HG03442 (cell line): ENCODE measurements around the gene FRS3.
A peak's percentile ranks its signal among the peaks of the same experiment; 100 is the strongest.

ENCODE experiments used
- ATAC-seq: cut with Tn5 transposase; IDR thresholded peaks from one replicate; pipeline ENCODE4 v1.9.1; 2021; ENCODE audit warnings: mild to moderate bottlenecking, moderate library complexity; ENCODE audit not compliant: unreplicated experiment

FRS3 gene

DNA sequence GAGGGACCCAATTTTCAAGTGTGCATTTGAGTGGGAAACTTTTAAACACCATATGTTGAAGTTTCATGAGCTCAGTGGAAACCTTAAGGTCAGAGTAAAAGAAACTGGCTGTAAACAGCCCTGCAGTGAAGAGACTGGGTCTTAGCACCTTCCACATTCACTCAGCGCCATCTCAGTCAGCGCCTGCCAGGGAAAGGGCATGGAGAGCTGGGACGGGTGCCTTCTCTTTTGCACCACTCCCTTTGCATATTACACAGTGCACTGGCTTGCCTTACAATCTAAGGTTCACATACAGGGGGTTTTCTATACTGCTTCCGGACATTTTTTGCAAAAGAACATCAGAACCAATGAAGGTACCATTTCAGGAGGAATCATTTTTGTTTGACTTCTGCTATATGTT is 12.3 kb upstream of the FRS3 start:
- no peak for ATAC-seq

DNA sequence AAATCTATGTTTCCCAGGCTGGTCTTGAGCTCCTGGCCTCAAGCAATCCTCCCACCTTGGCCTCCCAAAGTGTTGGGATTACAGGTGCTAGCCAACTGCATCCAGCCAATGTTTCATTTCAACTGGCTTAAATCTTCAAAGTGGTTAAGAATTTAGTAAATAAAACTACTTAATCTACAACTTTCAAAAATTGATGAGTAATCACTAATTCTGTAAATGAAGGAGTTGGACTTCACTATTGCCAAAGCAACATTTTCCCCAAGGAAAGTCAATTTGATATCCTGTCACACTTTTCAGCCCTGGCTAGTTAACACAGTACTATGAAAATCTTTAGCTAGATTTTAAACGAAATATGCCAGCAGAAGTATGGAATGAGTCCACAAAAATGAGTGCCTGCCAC is 11.6 kb upstream of the FRS3 start:
- no peak for ATAC-seq

DNA sequence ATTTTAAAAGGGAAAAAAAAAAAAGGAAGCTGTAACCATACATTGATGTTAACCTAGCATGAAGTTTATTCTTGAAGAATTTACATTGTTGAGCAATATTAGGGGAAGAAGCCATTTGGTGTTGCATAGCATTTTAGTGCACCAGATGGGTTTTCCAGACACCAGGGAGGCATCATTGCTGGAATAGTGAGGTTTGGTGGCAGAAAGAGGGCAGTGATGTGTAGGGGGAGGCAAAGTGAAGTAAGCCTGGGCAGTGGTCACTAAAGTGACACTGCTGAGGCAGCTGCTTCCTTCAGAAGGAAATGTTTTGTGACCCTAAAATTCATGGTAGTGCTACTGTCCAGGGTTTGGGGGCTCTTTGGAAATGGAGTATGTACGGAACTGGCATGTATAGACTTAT is 10.3 kb upstream of the FRS3 start:
- ATAC-seq, result no peak

DNA sequence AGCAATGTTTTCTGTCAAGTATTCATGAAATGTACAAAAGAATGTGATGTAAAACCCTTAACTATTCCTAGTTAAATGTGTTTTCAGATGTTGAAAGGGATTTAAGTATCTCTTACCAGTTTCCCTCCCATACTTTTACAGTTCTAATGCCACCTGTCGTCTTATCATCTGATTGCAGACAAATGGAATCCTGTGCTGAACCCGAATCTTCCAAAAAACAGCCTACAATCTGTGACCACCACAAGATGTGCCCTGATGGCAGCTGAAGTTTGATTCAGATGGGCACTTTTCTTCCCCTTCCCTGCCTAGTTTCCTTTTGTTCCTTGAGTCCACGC is 9.7 kb upstream of the FRS3 start:
- no peak for ATAC-seq

DNA sequence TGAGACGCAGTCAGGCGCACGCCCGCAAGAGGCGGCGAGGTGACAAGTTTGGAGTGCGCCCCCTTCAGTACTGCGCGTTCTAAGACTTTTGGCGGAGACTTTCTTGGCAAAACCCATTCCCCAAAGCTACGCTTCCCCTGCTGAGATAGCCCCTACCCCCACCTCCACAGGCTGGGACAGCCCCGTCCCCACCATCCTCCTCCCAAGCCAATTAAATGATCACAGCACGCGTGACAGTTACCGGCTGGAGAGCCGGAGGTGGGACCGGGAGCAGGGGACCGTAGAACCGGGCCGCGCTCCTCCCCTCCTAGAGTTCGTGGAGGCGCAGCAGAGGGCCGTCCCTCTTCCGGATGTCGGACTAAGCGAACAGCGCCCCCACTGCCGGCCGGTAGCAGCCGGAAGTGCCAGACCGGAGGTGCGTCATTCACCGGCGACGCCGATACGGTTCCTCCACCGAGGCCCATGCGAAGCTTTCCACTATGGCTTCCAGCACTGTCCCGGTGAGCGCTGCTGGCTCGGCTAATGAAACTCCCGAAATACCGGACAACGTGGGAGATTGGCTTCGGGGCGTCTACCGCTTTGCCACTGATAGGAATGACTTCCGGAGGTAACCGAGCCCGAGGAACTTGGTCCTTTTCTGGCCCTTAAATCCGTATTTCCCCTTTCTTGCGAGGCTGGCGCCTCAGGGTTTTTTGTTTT is 7.7 kb upstream of the FRS3 start, which contains the start of gene TOMM6:
Gene TOMM6, plus strand, starts transcription at position 476 of the 699 bp plus-strand sequence. Its CDS starts 4 bp downstream, at position 480.
- peak; percentile 71 for ATAC-seq

DNA sequence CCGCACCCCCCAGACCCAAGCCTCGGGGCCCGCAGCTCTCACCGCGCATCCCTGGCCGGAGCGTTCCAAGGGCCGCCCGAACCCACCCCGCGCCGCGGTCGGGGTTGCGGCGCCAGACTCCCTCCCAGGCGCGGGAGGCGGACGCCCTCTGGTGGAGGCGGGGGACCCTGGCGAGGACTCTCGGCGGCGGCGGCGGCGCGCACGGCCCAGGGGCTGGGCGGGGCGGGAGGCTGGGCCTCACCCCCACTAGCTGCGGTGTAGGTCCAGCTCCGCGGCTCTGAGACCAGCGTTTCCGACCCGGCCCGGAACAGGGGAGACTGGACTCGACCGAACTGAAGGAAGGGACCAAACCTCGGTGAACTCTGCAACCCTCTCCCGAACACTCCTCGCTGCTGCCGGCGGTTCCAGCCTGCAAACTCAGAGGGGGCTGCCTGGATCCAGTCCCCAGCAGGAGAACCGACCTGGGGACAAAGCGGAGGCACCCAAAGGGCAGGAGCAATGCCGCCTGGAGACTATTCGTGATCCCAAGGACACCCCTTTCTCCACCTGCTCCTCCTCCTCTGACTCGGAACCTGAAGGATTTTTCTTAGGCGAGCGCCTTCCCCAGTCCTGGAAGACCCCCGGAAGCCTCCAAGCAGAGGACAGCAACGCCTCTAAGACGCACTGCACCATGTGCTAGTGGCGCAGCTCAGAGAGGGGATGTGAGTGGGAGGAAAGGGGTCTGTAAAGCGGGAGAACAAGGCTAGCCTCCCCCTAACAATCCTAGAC is 6.9 kb upstream of the FRS3 start:
- peak; percentile 61 for ATAC-seq

DNA sequence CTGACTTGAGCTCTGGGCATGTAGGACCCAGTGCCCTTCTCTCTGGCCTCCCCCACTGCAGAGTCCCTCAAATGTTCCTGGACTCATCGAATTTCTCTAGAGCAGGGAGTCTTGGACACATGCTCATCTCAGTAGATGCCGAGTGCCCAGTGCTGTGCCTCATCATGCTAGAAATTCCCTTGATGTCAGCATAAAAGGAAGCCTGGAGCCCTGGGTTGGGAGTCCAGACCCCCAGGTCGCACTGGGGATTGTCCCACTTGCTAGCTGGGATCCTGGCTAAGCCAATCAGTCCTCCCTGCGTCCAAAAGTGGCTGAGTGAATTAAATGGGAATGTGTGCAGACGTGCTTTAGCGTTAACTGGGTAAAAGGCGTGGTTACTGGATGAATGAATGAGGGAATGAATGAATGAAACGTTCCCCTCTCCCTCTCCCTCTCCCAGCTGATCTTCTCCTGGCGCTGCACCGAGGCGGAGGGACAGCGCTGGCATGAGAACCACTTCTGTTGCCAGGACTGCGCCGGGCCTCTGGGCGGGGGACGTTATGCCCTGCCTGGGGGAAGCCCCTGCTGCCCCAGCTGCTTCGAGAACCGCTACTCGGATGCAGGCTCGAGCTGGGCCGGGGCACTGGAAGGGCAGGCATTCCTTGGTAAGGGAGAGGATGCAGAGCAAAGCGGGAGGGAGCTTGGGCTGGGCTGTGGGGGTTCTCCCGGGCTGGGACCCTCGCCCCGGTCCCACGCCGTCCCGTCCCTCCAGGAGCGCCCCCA is 6.2 kb upstream of the FRS3 start:
- ATAC-seq, result no peak

DNA sequence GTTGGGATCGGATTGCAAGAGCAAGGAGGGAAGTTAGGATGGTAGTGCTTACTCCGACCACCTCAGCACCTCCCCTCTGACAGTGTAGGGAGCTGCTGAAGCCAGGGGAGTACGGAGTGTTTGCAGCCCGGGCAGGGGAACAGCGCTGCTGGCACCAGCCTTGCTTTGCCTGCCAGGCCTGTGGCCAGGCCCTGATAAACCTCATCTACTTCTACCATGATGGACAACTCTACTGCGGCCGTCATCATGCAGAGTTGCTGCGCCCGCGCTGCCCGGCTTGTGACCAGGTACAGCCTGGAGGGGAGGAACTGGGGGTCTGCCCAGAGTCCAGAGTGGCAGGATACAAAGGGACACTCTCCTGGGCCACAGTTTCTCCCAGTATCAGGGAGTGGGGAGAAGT is 5.6 kb upstream of the FRS3 start:
- ATAC-seq, result no peak

DNA sequence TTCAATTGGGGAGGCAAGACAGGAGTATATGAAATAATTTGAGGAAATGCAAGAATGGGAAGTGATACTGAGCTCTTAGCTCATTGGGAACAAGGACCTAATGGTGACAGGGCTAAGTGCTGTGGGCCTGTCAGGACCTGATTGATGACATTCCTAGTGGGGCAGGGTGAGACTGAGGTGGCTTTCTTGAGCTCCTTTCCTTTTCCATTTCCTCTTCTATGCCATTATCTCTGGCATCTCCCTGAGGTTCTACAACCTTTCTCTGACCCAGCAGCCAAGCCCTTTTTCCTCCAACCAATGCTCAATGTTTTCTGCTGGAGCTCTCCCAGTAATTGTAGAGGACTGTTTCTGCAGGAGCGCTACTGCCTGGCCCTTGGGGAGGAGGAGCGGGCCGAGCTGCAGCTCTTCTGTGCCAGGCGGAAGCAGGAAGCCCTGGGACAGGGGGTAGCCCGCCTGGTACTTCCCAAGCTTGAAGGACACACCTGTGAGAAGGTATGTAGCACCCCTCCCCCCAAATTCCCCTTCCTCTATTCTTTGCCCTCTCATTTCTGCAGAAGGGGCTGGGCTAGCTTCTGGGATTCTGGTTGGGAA is 5.0 kb upstream of the FRS3 start:
- ATAC-seq, result no peak

DNA sequence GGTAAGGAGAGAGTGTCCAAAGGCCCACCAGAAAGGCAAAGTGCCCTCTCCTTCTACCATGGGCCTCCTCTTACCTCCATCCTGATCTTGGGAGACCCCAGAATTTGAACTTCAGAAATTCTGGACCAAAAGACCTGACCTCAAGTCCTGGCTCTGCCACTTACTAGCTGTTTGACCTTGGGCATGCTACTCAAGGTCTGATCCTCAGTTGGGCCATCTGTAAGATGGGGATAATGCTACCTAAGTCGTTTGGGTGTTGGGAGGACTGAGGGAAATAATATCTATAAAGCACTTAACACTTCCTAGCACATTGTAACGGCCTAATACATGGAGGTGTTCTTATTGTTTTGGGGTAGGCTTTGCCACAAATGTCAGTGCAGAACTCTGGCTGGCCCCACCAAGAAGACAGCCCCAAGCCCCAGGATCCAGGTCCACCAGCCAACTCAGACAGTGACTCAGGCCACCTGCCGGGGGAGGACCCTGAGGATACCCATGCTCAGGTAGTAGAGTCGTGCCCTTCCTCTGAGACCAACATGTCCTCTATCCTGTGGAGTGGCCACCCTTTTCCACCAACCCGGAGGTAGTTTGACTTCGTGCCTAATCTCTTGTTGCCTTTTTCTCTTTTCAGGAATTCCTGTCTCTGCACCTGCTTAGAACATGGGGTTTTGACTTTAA is 3.5 kb upstream of the FRS3 start:
- ATAC-seq, result no peak

DNA sequence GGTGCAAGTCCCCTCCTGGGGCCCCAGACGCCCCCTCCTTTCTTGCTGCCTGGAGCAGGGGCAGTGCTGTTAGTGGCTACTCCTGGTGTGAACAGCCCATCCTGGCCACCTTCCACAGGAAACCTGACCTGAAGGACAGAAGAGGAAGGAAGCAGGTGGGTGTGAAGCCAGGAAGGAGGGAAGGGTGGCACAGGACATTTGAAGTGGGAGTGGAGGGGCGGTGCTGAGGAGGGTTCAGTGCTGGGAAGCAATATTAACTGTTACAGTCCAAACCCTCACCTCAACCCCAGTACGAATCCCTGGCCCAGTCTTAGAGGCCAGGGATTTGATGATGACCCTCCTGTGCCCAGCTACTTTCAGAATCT is 1.6 kb upstream of the FRS3 start:
- ATAC-seq, result no peak

DNA sequence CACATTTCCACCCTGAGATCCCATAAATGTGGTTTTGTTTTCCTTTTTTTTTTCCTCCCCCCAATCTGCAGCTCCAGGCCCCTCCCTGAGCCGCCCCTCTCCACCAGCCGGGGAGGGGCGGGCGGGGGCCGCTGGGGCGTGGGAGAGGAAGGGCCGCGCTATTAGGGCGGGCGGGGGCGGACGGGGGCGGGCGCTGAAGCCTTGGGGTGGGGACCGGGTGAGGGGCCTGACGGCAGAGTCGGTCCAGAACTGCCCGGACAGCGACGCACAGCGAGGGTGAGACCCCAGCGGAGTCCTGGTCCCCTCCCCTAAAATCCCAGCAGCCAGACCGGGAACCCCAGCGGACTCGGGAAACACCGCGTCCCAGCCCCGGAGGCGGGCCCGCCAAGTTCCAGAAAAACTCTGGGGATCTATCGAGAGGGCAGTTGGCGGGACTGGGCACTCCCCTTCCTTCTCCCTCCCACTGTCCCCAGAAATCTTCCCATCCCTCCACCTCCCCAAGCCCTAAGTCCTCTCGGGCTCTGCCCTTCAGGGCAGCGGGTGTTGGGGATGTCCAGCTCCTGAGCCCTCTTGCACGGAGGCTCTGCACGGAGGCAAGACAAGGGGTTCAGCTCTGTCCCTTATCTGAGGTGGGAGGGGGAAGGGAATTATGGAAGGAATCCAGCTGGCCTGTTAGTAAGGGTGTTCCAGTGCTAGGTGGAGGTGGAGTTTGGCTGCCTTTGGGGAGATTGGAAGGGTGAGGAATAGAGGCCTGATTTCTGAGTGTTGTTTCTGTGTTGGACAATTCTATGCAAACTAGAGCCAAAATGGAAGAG is 1.1 kb upstream of the FRS3 start, which contains the start of gene PRICKLE4:
Gene PRICKLE4, plus strand, starts transcription at position 232 of the 815 bp plus-strand sequence. CDS start 2,692 bp downstream, outside the sequence.
- ATAC-seq, result no peak

DNA sequence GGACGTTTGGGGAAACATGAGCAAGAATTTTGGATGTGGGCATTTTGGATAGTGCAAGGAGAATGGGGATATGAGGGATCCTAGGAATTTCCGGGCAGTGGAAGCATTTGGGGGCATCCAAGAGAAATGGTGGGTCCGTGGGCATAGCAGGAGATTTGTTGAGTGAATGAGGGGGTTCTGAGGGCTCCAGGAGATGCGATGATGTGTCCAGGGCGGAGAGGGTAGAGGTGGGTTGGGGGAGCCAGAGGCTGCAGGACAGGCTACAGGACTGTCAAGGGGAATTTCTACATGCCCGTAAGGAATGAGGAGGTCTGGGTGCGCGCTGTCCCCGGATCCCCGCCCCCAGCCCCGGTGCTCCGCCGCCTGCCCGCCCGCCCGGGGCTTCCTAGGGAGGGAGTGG is 364 bp downstream of the FRS3 start:
- ATAC-seq, result no peak

DNA sequence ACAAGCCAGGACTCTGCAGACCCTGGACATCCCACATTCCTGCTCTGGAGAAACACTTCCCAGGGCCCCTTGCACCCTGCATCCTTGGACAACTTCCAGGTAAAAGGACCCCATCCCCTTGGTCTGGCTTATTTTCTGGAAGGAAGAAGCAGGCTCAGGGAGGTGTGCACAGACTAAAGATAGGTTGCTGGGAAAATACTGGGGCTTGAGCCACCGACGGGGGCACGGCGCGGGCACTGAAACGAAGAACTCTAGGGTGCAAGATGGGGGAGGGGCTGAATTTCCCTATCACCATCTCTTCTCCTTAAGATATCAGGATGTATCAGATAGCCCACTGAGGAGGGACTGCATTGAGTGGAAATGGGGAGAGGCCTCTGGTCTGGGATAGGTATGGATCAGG is 805 bp downstream of the FRS3 start:
- ATAC-seq, result no peak

DNA sequence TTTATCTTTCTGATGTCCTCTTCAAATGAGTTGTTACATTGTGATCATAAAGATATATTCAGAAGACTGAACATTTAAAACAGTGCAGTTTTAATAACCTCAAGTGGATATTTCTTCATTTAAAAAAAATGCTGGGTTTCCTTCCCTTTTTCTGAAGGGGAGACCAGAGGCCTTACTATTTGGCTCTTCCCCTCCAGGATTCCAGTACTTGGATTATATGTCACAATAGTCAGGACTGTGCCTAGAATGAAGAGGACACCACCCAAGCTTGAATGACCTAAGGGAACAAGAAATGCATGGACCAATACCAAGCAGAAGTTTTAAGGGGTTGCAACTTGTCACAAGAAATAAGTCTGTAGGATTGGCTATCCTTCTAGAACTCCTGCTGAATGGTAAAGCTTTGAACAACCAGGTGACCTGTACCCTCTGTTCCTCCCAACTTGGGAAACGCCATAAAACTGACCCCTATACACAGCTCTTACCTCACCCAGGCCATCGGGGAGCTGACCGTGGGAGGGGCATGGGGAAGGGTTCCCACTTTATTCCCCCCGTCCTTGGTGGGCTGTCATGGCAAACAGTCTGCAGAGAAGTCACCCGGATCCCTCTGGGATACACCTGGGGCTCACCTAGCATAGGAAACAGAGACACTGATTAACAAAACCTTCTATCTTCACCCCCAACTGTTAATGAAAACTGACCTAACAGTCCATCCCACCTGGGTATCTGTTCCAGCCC is 2.0 kb downstream of the FRS3 start:
- no peak for ATAC-seq

DNA sequence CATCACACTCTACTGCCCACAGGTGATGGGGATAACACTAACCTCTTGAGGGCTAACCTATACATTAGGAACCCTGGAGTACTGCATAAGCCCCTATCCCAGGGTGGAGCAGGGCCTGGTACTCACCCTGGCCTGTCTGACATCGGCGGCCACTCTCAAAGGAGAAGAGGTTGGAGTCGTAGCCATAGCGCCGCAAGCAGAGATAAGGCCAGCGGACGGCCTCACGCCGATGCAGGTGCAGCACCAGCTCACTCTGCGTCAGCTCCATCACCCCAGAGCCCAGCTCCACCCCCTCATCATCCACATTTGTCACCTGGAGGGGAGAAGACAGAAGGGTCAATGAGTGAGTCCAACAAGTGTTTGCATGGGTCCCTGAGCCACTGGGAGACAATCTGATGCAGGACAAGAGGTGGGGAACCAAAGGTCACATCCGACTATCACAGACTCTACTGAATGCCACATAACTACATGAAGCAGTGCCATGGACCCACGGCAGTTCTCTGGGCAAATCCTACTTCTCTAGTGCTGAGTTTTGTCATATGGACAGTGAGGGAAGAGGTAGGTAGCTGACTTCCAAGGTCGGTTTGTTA is 4.3 kb downstream of the FRS3 start:
- ATAC-seq, result no peak

DNA sequence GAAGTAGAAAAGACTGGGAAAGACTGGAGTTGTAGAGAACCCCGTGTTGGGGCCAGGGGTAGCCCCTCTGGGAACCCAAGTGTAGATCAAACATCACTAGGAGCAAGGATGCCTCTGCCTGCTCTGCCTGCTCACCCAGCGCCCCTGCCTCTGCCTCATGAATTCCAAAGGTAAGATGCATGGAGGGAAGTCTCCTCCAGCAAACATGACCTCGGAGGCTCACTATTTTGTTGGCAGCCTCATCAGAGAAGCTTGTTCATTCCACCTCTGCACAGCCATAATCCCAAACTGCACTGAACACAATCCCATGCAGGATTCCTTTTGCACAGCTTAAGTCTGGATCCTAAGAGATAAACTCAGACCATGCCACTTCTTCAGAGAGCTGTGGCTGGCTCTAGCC is 4.9 kb downstream of the FRS3 start:
- ATAC-seq, result no peak

DNA sequence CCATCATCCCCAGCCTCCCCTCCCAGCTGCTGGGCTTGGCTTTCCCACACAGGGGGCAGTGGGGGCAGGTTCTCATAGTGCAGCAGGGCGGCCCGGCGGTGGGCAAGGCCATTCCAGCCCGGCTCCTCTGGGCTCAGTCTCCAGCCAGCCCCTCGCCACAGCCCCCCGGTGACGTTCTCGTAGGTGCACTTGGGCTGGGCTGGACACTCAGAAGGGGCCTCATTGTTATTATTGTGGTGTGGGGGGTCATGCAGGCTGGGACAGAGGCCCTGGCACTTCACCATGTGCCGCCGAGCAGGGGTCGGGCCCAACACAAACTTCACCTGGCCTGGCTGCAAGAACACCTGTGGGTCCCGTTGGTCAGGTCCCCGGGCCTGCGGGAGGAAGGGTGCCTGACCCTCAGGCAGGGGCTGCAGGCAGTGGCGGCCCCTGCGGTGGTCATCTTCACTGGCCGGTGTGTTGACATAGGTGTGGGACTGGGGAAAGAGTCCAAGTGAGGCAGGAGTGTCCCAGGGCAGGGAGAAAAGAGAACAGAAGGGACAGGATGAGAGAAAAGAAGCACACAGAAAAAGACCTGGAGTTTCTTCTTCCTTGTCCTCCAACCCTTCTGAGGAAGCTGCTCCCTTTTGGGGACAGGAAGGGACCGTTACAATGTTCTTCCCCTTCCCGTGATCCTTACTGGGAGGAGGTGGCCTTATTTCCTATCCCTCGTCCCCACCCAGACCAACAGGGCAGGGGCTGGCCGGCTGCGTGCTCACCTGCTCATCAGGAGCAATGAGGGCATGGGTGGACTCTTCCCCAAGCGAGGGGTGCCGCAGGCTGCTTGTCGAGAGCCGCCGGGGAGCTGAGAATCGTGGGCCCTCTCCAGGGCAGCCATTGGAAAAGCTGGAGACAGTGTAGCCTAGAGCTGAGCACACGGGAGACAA is 8.4 kb downstream of the FRS3 start:
- ATAC-seq, result no peak
